H9 (cell line): ENCODE results near the gene MYOCD. TPM values are rescaled to one million over a fixed set of nuclear protein-coding genes. Genes with fewer than 3 reads are reported as not detected.

ENCODE experiments used
- DNase-seq: peaks from one replicate; pipeline ENCODE4 v3.0.0-alpha.2; 2017
- H2AFZ ChIP-seq: one replicate; pipeline ENCODE4 v1.6.1; 2013; ENCODE audit warnings: mild to moderate bottlenecking, low read length, control low read depth, moderate library complexity
- H2AK5ac ChIP-seq: 2 replicates; pipeline ENCODE4 v1.6.1; 2013; ENCODE audit warnings: low read length, control low read depth, mixed read lengths; ENCODE audit not compliant: insufficient read length
- H2BK120ac ChIP-seq: one replicate; pipeline ENCODE4 v1.6.1; 2013; ENCODE audit warnings: low read depth, mild to moderate bottlenecking, low read length, control low read depth, inconsistent platforms; ENCODE audit not compliant: poor library complexity, severe bottlenecking
- H2BK12ac ChIP-seq: 2 replicates; pipeline ENCODE4 v1.6.1; 2013; ENCODE audit warnings: low read length, control low read depth, mixed read lengths, low read depth; ENCODE audit not compliant: insufficient read length
- H2BK15ac ChIP-seq: 2 replicates; pipeline ENCODE4 v1.6.1; 2013; ENCODE audit warnings: low read depth, low read length, control low read depth
- H2BK20ac ChIP-seq: one replicate; pipeline ENCODE4 v1.6.1; 2013; ENCODE audit warnings: low read depth, mild to moderate bottlenecking, low read length, control low read depth, inconsistent platforms; ENCODE audit not compliant: poor library complexity, severe bottlenecking
- H2BK5ac ChIP-seq: 2 replicates; pipeline ENCODE4 v1.6.1; 2013; ENCODE audit warnings: low read length, control low read depth, mixed read lengths; ENCODE audit not compliant: insufficient read length
- H3K14ac ChIP-seq: 2 replicates; pipeline ENCODE4 v1.6.1; 2013; ENCODE audit warnings: low read length, control low read depth; ENCODE audit not compliant: insufficient read depth
- H3K18ac ChIP-seq: 2 replicates; pipeline ENCODE4 v1.6.1; 2013; ENCODE audit warnings: low read depth, mild to moderate bottlenecking, mixed read lengths, low read length, control low read depth; ENCODE audit not compliant: insufficient read length
- H3K23ac ChIP-seq: 2 replicates; pipeline ENCODE4 v1.6.1; 2013; ENCODE audit warnings: low read length, control low read depth, mixed read lengths, low read depth; ENCODE audit not compliant: insufficient read length
- H3K23me2 ChIP-seq: 2 replicates; pipeline ENCODE4 v1.6.1; 2013; ENCODE audit warnings: low read depth, mild to moderate bottlenecking, mixed read lengths, low read length, control low read depth; ENCODE audit not compliant: insufficient read length, poor library complexity, severe bottlenecking
- H3K27ac ChIP-seq: 2 replicates; pipeline ENCODE4 v1.5.1; 2013; ENCODE audit warnings: low read length, control low read depth, mixed read lengths, low read depth; ENCODE audit not compliant: insufficient read length
- H3K27me3 ChIP-seq: 2 replicates; pipeline ENCODE4 v1.6.1; 2013; ENCODE audit warnings: low read length, control low read depth, inconsistent platforms; ENCODE audit not compliant: insufficient read depth
- H3K4ac ChIP-seq: 2 replicates; pipeline ENCODE4 v1.6.1; 2013; ENCODE audit warnings: low read depth, mild to moderate bottlenecking, control low read depth, inconsistent platforms, low read length, moderate library complexity
- H3K4me1 ChIP-seq: 2 replicates; pipeline ENCODE4 v1.6.1; 2013; ENCODE audit warnings: low read length, control low read depth, inconsistent platforms; ENCODE audit not compliant: insufficient read depth
- H3K4me2 ChIP-seq: 2 replicates; pipeline ENCODE4 v1.6.1; 2013; ENCODE audit warnings: low read length, control low read depth, mixed read lengths; ENCODE audit not compliant: insufficient read length, insufficient read depth
- H3K56ac ChIP-seq: 2 replicates; pipeline ENCODE4 v1.6.1; 2013; ENCODE audit warnings: low read depth, mild to moderate bottlenecking, mixed read lengths, low read length, control low read depth; ENCODE audit not compliant: insufficient read length
- H3K79me1 ChIP-seq: 2 replicates; pipeline ENCODE4 v1.6.1; 2013; ENCODE audit warnings: low read depth, mild to moderate bottlenecking, moderate library complexity, low read length, control low read depth, inconsistent platforms; ENCODE audit not compliant: insufficient read depth, poor library complexity, severe bottlenecking
- H3K79me2 ChIP-seq: 2 replicates; pipeline ENCODE4 v1.6.1; 2013; ENCODE audit warnings: low read length, control low read depth, inconsistent platforms; ENCODE audit not compliant: insufficient read depth
- H3K9ac ChIP-seq: 2 replicates; pipeline ENCODE4 v1.6.1; 2013; ENCODE audit warnings: low read length, control low read depth, mixed read lengths; ENCODE audit not compliant: insufficient read length; ENCODE audit errors: extremely low read depth
- H3K9me3 ChIP-seq: one replicate; pipeline ENCODE4 v1.6.1; 2013; ENCODE audit warnings: low read depth, low read length, inconsistent platforms; ENCODE audit not compliant: control insufficient read depth
- H3T11ph ChIP-seq: one replicate; pipeline ENCODE4 v1.6.1; 2013; ENCODE audit warnings: mild to moderate bottlenecking, low read length, control low read depth, inconsistent platforms
- H4K20me1 ChIP-seq: one replicate; pipeline ENCODE4 v1.6.1; 2013; ENCODE audit not compliant: control insufficient read depth, insufficient read length, insufficient read depth
- H4K5ac ChIP-seq: 2 replicates; pipeline ENCODE4 v1.6.1; 2013; ENCODE audit warnings: low read depth, mild to moderate bottlenecking, mixed read lengths, low read length, control low read depth; ENCODE audit not compliant: insufficient read length
- H4K8ac ChIP-seq: replicated peaks from 2 replicates; pipeline ENCODE4 v1.6.1; 2013; ENCODE audit warnings: low read length, control low read depth, mixed read lengths, low read depth; ENCODE audit not compliant: insufficient read length
- H4K91ac ChIP-seq: 2 replicates; pipeline ENCODE4 v1.6.1; 2013; ENCODE audit warnings: low read depth, mild to moderate bottlenecking, moderate library complexity, mixed read lengths, low read length, control low read depth; ENCODE audit not compliant: insufficient read length
- H3K27ac Mint-ChIP-seq, 3 experiments: 2 replicates in 2 of 3; 3 replicates in 1 of 3; pipeline ENCODE4 v1.8.0; 2020 to 2021; ENCODE audit warnings: mixed read lengths in 3 of 3, mild to moderate bottlenecking in 1 of 3, moderate library complexity in 1 of 3
- H3K27me3 Mint-ChIP-seq: 2 replicates; pipeline ENCODE4 v1.8.0; 2021; ENCODE audit warnings: low read depth, mild to moderate bottlenecking, moderate library complexity, mixed read lengths
- H3K36me3 Mint-ChIP-seq, 3 experiments: 2 replicates in 2 of 3; 3 replicates in 1 of 3; pipeline ENCODE4 v1.8.0; 2020 to 2021; ENCODE audit warnings: low read depth in 3 of 3, mixed read lengths in 3 of 3; ENCODE audit not compliant: insufficient read depth in 1 of 3
- H3K4me1 Mint-ChIP-seq, 2 experiments: 2 replicates each; pipeline ENCODE4 v1.8.0; 2020; ENCODE audit warnings: mixed read lengths in 2 of 2
- H3K4me3 Mint-ChIP-seq, 2 experiments: 2 replicates in 1 of 2; 3 replicates in 1 of 2; pipeline ENCODE4 v1.8.0; 2020 to 2021; ENCODE audit warnings: mild to moderate bottlenecking in 2 of 2, mixed read lengths in 2 of 2, moderate library complexity in 1 of 2
- H3K9me3 Mint-ChIP-seq, 2 experiments: 2 replicates in 1 of 2; 3 replicates in 1 of 2; pipeline ENCODE4 v1.8.0; 2020; ENCODE audit warnings: mild to moderate bottlenecking in 2 of 2, mixed read lengths in 2 of 2, moderate library complexity in 1 of 2
- WGBS: extraction: QIAGEN DNeasy Blood & Tissue Kit; methylation state at CpG from one replicate; pipeline ENCODE4 v1.1.7; 2013; ENCODE audit warnings: missing lambda C conversion rate, low lambda C conversion rate, mixed read lengths; ENCODE audit not compliant: insufficient read length; ENCODE audit errors: extremely low coverage; 5-methylcytosine and 5-hydroxymethylcytosine counted together
- total RNA-seq: library from RNA; stranded (reverse); gene quantifications from 2 replicates; pipeline ENCODE4 v1.2.1, GENCODE V29; 2021
- TF ChIP-seq, protein P1 (sequence below): fragments of 200-600 bp; sonication (generic); conservative IDR thresholded peaks from 3 replicates; pipeline ENCODE4 v1.8.0; 2021; ENCODE audit warnings: antibody characterized with exemption, mild to moderate bottlenecking

MYOCD gene
- total RNA-seq, 1 experiment from 2014 or later, result 0.17 TPM

DNA sequence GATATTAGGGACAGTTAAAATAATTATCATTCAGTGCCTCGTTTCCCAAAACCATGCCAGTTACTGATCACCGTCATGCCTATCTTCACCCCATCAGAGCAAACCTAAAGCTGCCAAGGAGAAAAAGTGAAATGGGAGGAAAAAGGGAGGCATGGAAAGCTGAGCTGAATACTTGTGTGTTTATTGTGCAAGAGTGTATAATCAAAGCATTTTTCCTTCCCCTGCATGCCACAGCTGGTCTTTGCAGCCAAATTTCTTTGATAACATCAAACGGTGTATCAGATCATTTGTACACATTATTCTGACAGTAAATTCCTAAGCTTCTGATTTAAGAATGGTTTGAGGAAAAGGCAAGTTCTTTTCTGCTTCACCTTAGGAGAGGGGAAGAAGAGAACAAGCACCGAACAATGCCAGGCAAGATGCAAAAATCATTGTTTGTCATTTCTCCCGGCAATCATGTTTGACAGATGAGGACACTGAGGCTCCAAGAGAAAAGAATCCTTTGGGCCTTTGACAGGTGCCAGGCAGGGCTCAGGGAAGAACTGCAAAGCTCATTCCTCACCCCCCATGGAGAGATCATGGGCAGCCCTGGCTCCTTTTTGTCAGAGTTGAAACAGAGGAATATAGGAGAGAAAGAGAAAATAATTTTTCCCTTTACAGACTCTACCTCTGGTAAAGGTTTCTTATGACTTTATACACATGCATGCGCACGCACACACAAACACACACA lies 72.2 kb downstream of the MYOCD start:
- H3K18ac ChIP-seq, result no peak overlapping the region
- DNase-seq, result peak; percentile 15
- no peak overlapping the region for H3K4me2 ChIP-seq
- H3K9ac ChIP-seq, result no peak overlapping the region
- H3K4me3 Mint-ChIP-seq, result no peak overlapping the region
- H3K27ac ChIP-seq, result no peak overlapping the region
- H2BK15ac ChIP-seq, result no peak overlapping the region
- H3K4me1 Mint-ChIP-seq, result peaks cover 9 to 12% of the 10 kb centered on the region in 2 experiments
- H2BK12ac ChIP-seq, result no peak overlapping the region
- no peak overlapping the region for H3T11ph ChIP-seq
- no peaks in the 10 kb centered on the region; a peak in 2 of 5 replicates for H3K9me3 Mint-ChIP-seq
- H3K56ac ChIP-seq, result no peak overlapping the region
- no peak overlapping the region for H3K23ac ChIP-seq
- H2BK120ac ChIP-seq, result no peak overlapping the region
- no peaks in the 10 kb centered on the region for H3K27me3 ChIP-seq
- no peaks in the 10 kb centered on the region for H3K9me3 ChIP-seq
- no peak overlapping the region for H3K14ac ChIP-seq
- no peak overlapping the region for H4K91ac ChIP-seq
- TF ChIP-seq, protein P1, sequence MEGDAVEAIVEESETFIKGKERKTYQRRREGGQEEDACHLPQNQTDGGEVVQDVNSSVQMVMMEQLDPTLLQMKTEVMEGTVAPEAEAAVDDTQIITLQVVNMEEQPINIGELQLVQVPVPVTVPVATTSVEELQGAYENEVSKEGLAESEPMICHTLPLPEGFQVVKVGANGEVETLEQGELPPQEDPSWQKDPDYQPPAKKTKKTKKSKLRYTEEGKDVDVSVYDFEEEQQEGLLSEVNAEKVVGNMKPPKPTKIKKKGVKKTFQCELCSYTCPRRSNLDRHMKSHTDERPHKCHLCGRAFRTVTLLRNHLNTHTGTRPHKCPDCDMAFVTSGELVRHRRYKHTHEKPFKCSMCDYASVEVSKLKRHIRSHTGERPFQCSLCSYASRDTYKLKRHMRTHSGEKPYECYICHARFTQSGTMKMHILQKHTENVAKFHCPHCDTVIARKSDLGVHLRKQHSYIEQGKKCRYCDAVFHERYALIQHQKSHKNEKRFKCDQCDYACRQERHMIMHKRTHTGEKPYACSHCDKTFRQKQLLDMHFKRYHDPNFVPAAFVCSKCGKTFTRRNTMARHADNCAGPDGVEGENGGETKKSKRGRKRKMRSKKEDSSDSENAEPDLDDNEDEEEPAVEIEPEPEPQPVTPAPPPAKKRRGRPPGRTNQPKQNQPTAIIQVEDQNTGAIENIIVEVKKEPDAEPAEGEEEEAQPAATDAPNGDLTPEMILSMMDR, result no peak
- H4K5ac ChIP-seq, result no peak overlapping the region
- peaks cover 2% of the 10 kb centered on the region for H3K23me2 ChIP-seq
- no peak overlapping the region for H3K4ac ChIP-seq
- no peaks in the 10 kb centered on the region for H3K27me3 Mint-ChIP-seq
- H2AFZ ChIP-seq, result no peak overlapping the region
- no peak overlapping the region for H2BK20ac ChIP-seq
- H3K36me3 Mint-ChIP-seq, result no peaks in the 10 kb centered on the region
- no peaks in the 10 kb centered on the region for H4K20me1 ChIP-seq
- no peak overlapping the region for H4K8ac ChIP-seq
- no peaks in the 10 kb centered on the region for H3K79me2 ChIP-seq
- no peak overlapping the region; a peak in 1 of 7 replicates for H3K27ac Mint-ChIP-seq
- no peaks in the 10 kb centered on the region; the same call in 1 of the 2 replicates for H3K4me1 ChIP-seq
- no peak overlapping the region for H2AK5ac ChIP-seq
- H2BK5ac ChIP-seq, result no peak overlapping the region
- no CpG with 5 or more reads among the region's 7 CpGs for WGBS
- no peaks in the 10 kb centered on the region for H3K79me1 ChIP-seq
